ENCODE results near the gene QRFP. TPM values are rescaled to one million over a fixed set of nuclear protein-coding genes. Genes with fewer than 3 reads are reported as not detected.

QRFP gene
- total RNA-seq, 4 donors from 2014 or later, result not detected

GRCh38 chr9:130904070-130905044 is 7.7 kb upstream of the QRFP start:
- H3K36me3 ChIP-seq, result no peaks in the 10 kb centered on the region
- no peak overlapping the region for H3K4me3 ChIP-seq
- TF ChIP-seq POLR2AphosphoS5 (IDR thresholded peaks at IDR 0.05), result no peak
- TF ChIP-seq EP300 (IDR thresholded peaks at IDR 0.05), result no peak
- TF ChIP-seq CTCF (IDR thresholded peaks at IDR 0.05), result no peak
- TF ChIP-seq POLR2A (IDR thresholded peaks at IDR 0.05), result no peak
- H3K4me1 ChIP-seq, result no peaks in the 10 kb centered on the region
- DNase-seq (ENCODE audit: low spot score in 2 of 2), result no peak
- 79% methylated on average over 29 of the region's 48 CpGs for WGBS
- H3K27ac ChIP-seq, result no peak overlapping the region
- H3K9me3 ChIP-seq, result no peaks in the 10 kb centered on the region
- H3K27me3 ChIP-seq, result peaks cover 47% of the 10 kb centered on the region

- Histone ChIP-seq H3K27me3 (peaks cover 49% of the 10 kb centered on the region), H3K27ac (no peak overlapping the region)
- 70% methylated on average over 22 of the region's 25 CpGs for WGBS
These were observed 6.8 kb upstream of the QRFP start for GRCh38 chr9:130903194-130904069.

GRCh38 chr9:130902204-130903185 is 5.9 kb upstream of the QRFP start:
- H3K36me3 ChIP-seq, result no peaks in the 10 kb centered on the region
- DNase-seq (ENCODE audit: low spot score in 2 of 2), result no peak
- 70% methylated on average over 11 of the region's 27 CpGs for WGBS

More at GRCh38 chr9:130903194-130904069, 6.8 kb upstream of the QRFP start:
- no peak for TF ChIP-seq CTCF (IDR thresholded peaks at IDR 0.05)
- TF ChIP-seq POLR2A (IDR thresholded peaks at IDR 0.05), result no peak
- no peak for TF ChIP-seq POLR2AphosphoS5 (IDR thresholded peaks at IDR 0.05)
- TF ChIP-seq EP300 (IDR thresholded peaks at IDR 0.05), result no peak
- DNase-seq (ENCODE audit: low spot score in 2 of 2), result no peak
- Histone ChIP-seq H3K4me1 (no peaks in the 10 kb centered on the region), H3K4me3 (no peak overlapping the region), H3K9me3 (no peaks in the 10 kb centered on the region), H3K36me3 (no peaks in the 10 kb centered on the region)

More at GRCh38 chr9:130902204-130903185, 5.9 kb upstream of the QRFP start:
- Histone ChIP-seq H3K9me3 (no peaks in the 10 kb centered on the region), H3K27me3 (peaks cover 58% of the 10 kb centered on the region), H3K4me1 (no peaks in the 10 kb centered on the region), H3K4me3 (no peak overlapping the region), H3K27ac (no peak overlapping the region)
- TF ChIP-seq EP300 (IDR thresholded peaks at IDR 0.05) (no peak), POLR2AphosphoS5 (IDR thresholded peaks at IDR 0.05) (no peak), POLR2A (IDR thresholded peaks at IDR 0.05) (no peak), CTCF (IDR thresholded peaks at IDR 0.05) (no peak)

Data from suprapubic skin (tissue), 4 donors.